CD14-positive monocyte (primary cell): Measurements from ENCODE around the gene GNG13. TPM values are rescaled to one million over a fixed set of nuclear protein-coding genes. Genes with fewer than 3 reads are reported as not detected.

Experiments used
- DNase-seq, 3 donors: peaks; one replicate each; pipeline ENCODE4 v3.0.0-alpha.2; 2011 to 2022
- H2AFZ ChIP-seq: 2 replicates; pipeline ENCODE4 v1.6.0; 2012; ENCODE audit warnings: mild to moderate bottlenecking, low read depth, low read length, inconsistent platforms; ENCODE audit not compliant: insufficient read depth, poor library complexity, severe bottlenecking
- H3K27ac ChIP-seq, 2 donors: 1 replicate in 1 of 2; 2 replicates in 1 of 2; pipeline ENCODE4 v1.5.1; 2012 to 2013; ENCODE audit warnings: low read length in 2 of 2, control low read depth in 1 of 2, inconsistent platforms in 1 of 2, low read depth in 1 of 2, mild to moderate bottlenecking in 1 of 2
- H3K27me3 ChIP-seq, 2 donors: one replicate each; pipeline versions ENCODE4 v1.6.0 to v1.6.1; 2011 to 2013; ENCODE audit warnings: low read length in 2 of 2; ENCODE audit not compliant: control insufficient read depth in 2 of 2, insufficient read depth in 2 of 2
- H3K36me3 ChIP-seq, 2 donors: replicated peaks in 1 of 2; 1 replicate in 1 of 2; 2 replicates in 1 of 2; pipeline versions ENCODE4 v1.5.1 to v1.6.1; 2012 to 2013; ENCODE audit warnings: low read length in 2 of 2, control low read depth in 1 of 2, inconsistent platforms in 1 of 2, mild to moderate bottlenecking in 1 of 2; ENCODE audit not compliant: insufficient read depth in 2 of 2, control insufficient read depth in 1 of 2
- H3K4me1 ChIP-seq, 2 donors: 1 replicate in 1 of 2; 2 replicates in 1 of 2; pipeline versions ENCODE4 v1.5.1 to v1.6.1; 2012 to 2013; ENCODE audit warnings: low read length in 2 of 2, control low read depth in 1 of 2, inconsistent platforms in 1 of 2, mild to moderate bottlenecking in 1 of 2, moderate library complexity in 1 of 2; ENCODE audit not compliant: insufficient read depth in 2 of 2, control insufficient read depth in 1 of 2
- H3K4me2 ChIP-seq: replicated peaks from 2 replicates; pipeline ENCODE3; 2012; ENCODE audit warnings: low read length, moderate library complexity, mild to moderate bottlenecking; ENCODE audit not compliant: poor library complexity, severe bottlenecking; ENCODE audit errors: extremely low read depth
- H3K4me3 ChIP-seq, 3 experiments: fragments of 200-600 bp in 1 of 3; sonication (generic) in 1 of 3; replicated peaks in 1 of 3; 1 replicate in 2 of 3; 2 replicates in 1 of 3; pipeline ENCODE4 v1.5.1; 2011 to 2013; ENCODE audit warnings: low read length in 3 of 3, mild to moderate bottlenecking in 3 of 3, control low read depth in 2 of 3, low read depth in 2 of 3, inconsistent platforms in 1 of 3, moderate library complexity in 1 of 3
- H3K79me2 ChIP-seq: 2 replicates; pipeline ENCODE4 v1.6.0; 2012; ENCODE audit warnings: mild to moderate bottlenecking, control low read depth, inconsistent platforms, low read length, moderate library complexity; ENCODE audit not compliant: insufficient read depth
- H3K9ac ChIP-seq: 2 replicates; pipeline ENCODE4 v1.6.0; 2017; ENCODE audit warnings: low read length, mild to moderate bottlenecking; ENCODE audit not compliant: insufficient read depth, poor library complexity, severe bottlenecking
- H3K9me3 ChIP-seq, 2 donors: replicated peaks in 1 of 2; 1 replicate in 1 of 2; 2 replicates in 1 of 2; pipeline versions ENCODE4 v1.5.1 to v1.6.1; 2012 to 2013; ENCODE audit warnings: low read length in 2 of 2, control low read depth in 1 of 2; ENCODE audit not compliant: control insufficient read depth in 1 of 2, insufficient read depth in 1 of 2
- H4K20me1 ChIP-seq: 2 replicates; pipeline ENCODE4 v1.6.0; 2012; ENCODE audit warnings: mild to moderate bottlenecking, low read length, control low read depth, moderate library complexity; ENCODE audit not compliant: insufficient read depth
- H3K27ac Mint-ChIP-seq, 7 donors: one replicate each; pipeline ENCODE4 v1.8.0; 2020; ENCODE audit warnings: mild to moderate bottlenecking in 7 of 7, mixed read lengths in 7 of 7, moderate library complexity in 6 of 7, inconsistent platforms in 2 of 7
- H3K27me3 Mint-ChIP-seq, 3 donors: one replicate each; pipeline ENCODE4 v1.8.0; 2021 to 2022; ENCODE audit warnings: low read depth in 3 of 3, mild to moderate bottlenecking in 3 of 3, mixed read lengths in 3 of 3, moderate library complexity in 3 of 3, inconsistent platforms in 1 of 3
- H3K36me3 Mint-ChIP-seq, 2 donors: one replicate each; pipeline ENCODE4 v1.8.0; 2020; ENCODE audit warnings: mixed read lengths in 2 of 2, inconsistent platforms in 1 of 2, mild to moderate bottlenecking in 1 of 2
- H3K4me1 Mint-ChIP-seq: one replicate; pipeline ENCODE4 v1.8.0; 2020; ENCODE audit warnings: mild to moderate bottlenecking, mixed read lengths
- H3K4me3 Mint-ChIP-seq, 2 donors: one replicate each; pipeline ENCODE4 v1.8.0; 2020; ENCODE audit warnings: mild to moderate bottlenecking in 2 of 2, mixed read lengths in 2 of 2, moderate library complexity in 1 of 2
- H3K9me3 Mint-ChIP-seq, 7 donors: one replicate each; pipeline ENCODE4 v1.8.0; 2020 to 2022; ENCODE audit warnings: mixed read lengths in 7 of 7, mild to moderate bottlenecking in 6 of 7, moderate library complexity in 6 of 7, inconsistent platforms in 2 of 7
- CTCF ChIP-seq: fragments of 200-600 bp; IDR thresholded peaks from one replicate; pipeline ENCODE4 v1.8.0; 2022; ENCODE audit warnings: antibody characterized with exemption, mild to moderate bottlenecking
- WGBS: methylation state at CpG from one replicate; pipeline ENCODE4 v1.1.5; 2013; ENCODE audit warnings: missing lambda C conversion rate; ENCODE audit not compliant: insufficient coverage; 5-methylcytosine and 5-hydroxymethylcytosine counted together
- intact Hi-C, 2 donors: fragments of 100-400 bp; cut with micrococcal nuclease; formaldehyde crosslinking; loops; one replicate each; pipeline versions ENCODE4 v1.15.0 to v1.15.1; 2023
- polyA plus RNA-seq, 3 donors: library from polyadenylated mRNA; depleted of rRNA in 1 of 3; unstranded in 2 of 3; stranded (reverse) in 1 of 3; fragments of 300-500 nt in 2 of 3; fragments of >200 nt in 1 of 3; fragmentation: Illumina TruSeq in 2 of 3; gene quantifications; 1 replicate in 2 of 3; 2 replicates in 1 of 3; pipeline ENCODE4 v1.2.3, GENCODE V29; 2012 to 2021

GNG13 gene
- polyA plus RNA-seq, 3 donors = not detected

GRCh38 chr16:790086-790485 lies 10.4 kb downstream of the GNG13 start:
- H3K4me1 ChIP-seq = peaks cover 20 to 32% of the 10 kb centered on the region in 2 donors
- H3K36me3 ChIP-seq = peaks cover 11 to 13% of the 10 kb centered on the region in 2 donors
- H3K4me3 Mint-ChIP-seq = no peak overlapping the region
- H4K20me1 ChIP-seq = peaks cover 29% of the 10 kb centered on the region
- H3K4me2 ChIP-seq = no peak overlapping the region
- TF ChIP-seq CTCF = no peak
- peaks cover 15 to 24% of the 10 kb centered on the region in 2 donors for H3K36me3 Mint-ChIP-seq
- no peak overlapping the region for H3K27ac Mint-ChIP-seq
- no peak overlapping the region for H3K27ac ChIP-seq
- peaks cover 0 to 2% (median 0%) of the 10 kb centered on the region in 3 donors for H3K27me3 Mint-ChIP-seq
- peaks cover 0 to 3% (median 0%) of the 10 kb centered on the region in 7 donors for H3K9me3 Mint-ChIP-seq
- WGBS = 95% methylated on average over 16 of the region's 17 CpGs
- no peak for DNase-seq
- H3K9ac ChIP-seq = no peak overlapping the region
- H3K79me2 ChIP-seq = peaks cover 24% of the 10 kb centered on the region
- H3K4me1 Mint-ChIP-seq = peaks cover 15% of the 10 kb centered on the region
- no peaks in the 10 kb centered on the region for H3K9me3 ChIP-seq
- intact Hi-C loops = no loop called here
- H3K27me3 ChIP-seq = no peaks in the 10 kb centered on the region
- no peak overlapping the region for H2AFZ ChIP-seq
- H3K4me3 ChIP-seq = no peak overlapping the region

- peaks cover 0 to 3% (median 0%) of the 10 kb centered on the region in 7 donors for H3K9me3 Mint-ChIP-seq
- H3K36me3 ChIP-seq = peaks cover 11 to 13% of the 10 kb centered on the region in 2 donors
These were observed 11.2 kb downstream of the GNG13 start for GRCh38 chr16:789191-789850.

More at GRCh38 chr16:789191-789850, 11.2 kb downstream of the GNG13 start:
- H3K4me3 Mint-ChIP-seq = peak overlapping the region in 1 of 2 donors; percentile 27
- peaks cover 0 to 2% (median 0%) of the 10 kb centered on the region in 3 donors for H3K27me3 Mint-ChIP-seq
- 84% methylated on average over 29 of the region's 33 CpGs for WGBS
- Histone ChIP-seq H4K20me1 (peaks cover 37% of the 10 kb centered on the region), H2AFZ (peak overlapping the region; percentile 89), H3K9me3 (no peaks in the 10 kb centered on the region), H3K4me2 (peak overlapping the region; percentile 87), H3K4me3 (peak overlapping the region in 1 of 3 experiments; percentile 81), H3K4me1 (peaks cover 20 to 32% of the 10 kb centered on the region in 2 donors), H3K79me2 (peaks cover 24% of the 10 kb centered on the region), H3K27ac (peak overlapping the region in 1 of 2 donors; percentile 37), H3K27me3 (no peaks in the 10 kb centered on the region), H3K9ac (peak overlapping the region; percentile 61)
- no peak overlapping the region for H3K27ac Mint-ChIP-seq
- TF ChIP-seq CTCF = no peak
- peaks cover 15% of the 10 kb centered on the region for H3K4me1 Mint-ChIP-seq
- DNase-seq = no peak
- H3K36me3 Mint-ChIP-seq = peaks cover 19 to 28% of the 10 kb centered on the region in 2 donors
- intact Hi-C loops = loop anchor here in 1 of 2 donors (2.0 kb wide), 1 partner anchor 17 kb away; no protein-coding TSS in a partner anchor
